ENCODE results near the gene CXCR5.
A peak's percentile ranks its signal among the peaks of the same experiment; 100 is the strongest.

The CXCR5 gene

DNA sequence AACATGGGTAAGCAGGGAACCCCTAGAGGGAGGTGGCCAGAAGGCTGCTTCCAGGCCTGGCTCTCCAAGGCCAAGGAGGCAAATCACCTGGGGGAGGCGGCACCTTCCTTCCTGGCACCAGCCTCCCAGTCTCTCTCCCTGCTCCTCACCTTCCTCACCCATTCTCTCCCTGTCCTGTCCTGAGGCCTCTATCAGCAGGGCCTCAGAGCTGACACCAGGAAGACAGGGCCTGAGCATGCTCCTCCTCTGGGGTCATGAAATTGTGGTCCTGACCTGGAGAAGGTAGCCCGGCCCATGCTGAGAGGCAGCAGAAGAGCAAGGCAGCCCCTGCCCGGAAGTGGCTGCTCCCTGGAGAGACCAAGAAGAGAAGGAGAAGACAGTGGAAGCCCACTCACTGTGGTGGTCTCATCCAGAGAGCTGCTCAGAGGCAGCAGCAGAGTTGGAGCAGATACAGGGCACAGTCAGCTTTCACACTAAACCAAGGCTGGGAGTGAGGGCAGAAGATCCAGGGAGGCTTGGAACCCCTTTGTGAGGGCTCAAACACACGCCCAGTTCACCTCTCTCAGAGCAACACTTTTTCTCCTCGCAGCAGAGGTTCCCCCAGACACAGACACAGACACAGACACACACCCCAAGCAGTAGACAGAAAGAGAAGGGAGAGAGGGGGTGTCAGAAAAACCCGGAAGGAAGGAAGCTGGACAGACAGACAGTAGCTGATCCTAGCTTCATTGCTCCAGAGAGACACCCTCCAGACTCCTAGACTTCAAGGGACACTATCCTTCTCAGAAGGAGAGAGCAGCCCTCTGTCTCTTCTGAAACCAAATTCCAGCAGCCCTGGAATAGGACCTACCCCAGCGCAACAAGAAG lies 40.3 kb downstream of the CXCR5 start:
- DNase-seq (ENCODE audit: insufficient read length, low spot score) = no peak
- TF ChIP-seq, protein P1, sequence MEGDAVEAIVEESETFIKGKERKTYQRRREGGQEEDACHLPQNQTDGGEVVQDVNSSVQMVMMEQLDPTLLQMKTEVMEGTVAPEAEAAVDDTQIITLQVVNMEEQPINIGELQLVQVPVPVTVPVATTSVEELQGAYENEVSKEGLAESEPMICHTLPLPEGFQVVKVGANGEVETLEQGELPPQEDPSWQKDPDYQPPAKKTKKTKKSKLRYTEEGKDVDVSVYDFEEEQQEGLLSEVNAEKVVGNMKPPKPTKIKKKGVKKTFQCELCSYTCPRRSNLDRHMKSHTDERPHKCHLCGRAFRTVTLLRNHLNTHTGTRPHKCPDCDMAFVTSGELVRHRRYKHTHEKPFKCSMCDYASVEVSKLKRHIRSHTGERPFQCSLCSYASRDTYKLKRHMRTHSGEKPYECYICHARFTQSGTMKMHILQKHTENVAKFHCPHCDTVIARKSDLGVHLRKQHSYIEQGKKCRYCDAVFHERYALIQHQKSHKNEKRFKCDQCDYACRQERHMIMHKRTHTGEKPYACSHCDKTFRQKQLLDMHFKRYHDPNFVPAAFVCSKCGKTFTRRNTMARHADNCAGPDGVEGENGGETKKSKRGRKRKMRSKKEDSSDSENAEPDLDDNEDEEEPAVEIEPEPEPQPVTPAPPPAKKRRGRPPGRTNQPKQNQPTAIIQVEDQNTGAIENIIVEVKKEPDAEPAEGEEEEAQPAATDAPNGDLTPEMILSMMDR (IDR thresholded peaks at IDR 0.05; ENCODE audit: insufficient read depth, missing control alignments) = no peak
- no peak for FAIRE-seq

DNA sequence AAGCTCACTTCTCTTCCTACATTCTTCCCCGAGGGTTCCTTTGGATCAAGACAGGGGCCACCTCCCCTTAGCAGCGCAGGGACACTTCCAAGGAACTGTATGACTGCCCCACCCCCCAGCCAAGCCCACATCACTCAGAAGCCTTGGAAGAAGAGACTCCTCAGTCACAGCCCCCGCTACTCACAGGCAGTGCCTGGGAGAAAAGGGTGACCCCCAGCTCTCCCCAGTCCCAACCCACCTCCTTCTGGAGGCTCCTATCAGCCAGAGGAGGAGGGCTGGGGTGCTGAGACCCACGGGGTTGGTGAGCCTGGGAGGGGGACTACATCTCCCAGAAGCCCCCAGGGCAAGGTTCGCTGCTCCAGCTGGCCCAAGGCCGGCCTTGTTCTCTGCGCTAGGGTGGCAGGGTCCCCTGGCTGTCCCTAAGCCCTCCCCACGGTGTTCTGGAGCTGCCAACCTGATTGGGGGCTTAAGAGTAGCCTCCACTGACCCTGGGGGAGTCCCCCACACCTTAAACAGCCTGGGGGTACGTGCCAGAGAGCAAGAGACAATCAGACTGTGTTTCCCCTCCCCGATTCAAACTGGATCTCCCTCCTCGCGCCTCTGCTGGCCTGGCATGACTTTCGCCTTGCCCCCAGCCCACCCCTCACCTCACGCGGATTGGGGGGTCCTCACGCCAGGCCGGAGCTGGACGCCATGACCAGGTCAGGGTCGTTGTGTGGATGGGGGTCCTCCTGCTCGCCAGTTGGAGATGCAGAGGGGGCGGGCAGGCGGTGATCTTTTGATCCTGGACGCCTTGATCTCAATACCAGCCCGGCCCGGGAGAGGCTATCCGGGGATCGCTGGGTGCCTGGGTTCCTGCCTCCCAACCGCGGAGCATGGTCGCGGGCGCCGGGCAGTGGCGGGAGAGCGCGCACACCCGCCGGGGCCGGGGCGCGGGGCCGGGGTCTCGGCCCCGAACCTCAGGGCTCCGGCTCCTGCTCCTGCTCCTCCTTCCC lies 41.2 kb downstream of the CXCR5 start:
- TF ChIP-seq, protein P1 (IDR thresholded peaks at IDR 0.05; ENCODE audit: insufficient read depth, missing control alignments) = no peak
- FAIRE-seq = no peak
- peak; percentile 90 for DNase-seq (ENCODE audit: insufficient read length, low spot score)

DNA sequence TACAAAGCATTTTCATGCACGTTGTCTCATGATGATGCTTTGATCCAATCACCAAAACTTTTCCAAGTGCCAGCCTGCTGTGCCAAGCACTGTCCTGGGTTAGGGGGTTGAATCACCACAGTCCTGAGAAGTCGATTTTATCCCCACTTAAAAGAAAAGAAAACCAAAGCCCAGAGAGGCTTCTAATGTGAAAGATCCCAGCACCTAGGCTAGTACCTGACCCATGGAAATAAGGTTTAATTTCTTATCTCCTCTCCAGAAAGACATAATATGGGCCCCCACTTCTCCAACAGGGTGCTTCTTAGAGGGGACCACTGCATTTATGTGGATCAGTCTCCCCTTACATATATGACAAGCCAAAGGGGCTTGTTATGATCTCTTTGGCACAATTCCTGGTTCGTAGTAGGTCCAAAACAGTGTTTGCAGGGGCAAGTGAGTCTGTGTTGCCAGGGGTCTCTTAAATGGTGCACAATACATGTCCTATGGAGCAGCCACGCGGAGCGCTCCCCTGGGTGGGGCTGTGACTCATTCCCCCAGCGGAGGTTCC lies 43.9 kb downstream of the CXCR5 start:
- TF ChIP-seq, protein P1 (IDR thresholded peaks at IDR 0.05; ENCODE audit: insufficient read depth, missing control alignments) = no peak
- DNase-seq (ENCODE audit: insufficient read length, low spot score) (no peak), FAIRE-seq (no peak)

DNA sequence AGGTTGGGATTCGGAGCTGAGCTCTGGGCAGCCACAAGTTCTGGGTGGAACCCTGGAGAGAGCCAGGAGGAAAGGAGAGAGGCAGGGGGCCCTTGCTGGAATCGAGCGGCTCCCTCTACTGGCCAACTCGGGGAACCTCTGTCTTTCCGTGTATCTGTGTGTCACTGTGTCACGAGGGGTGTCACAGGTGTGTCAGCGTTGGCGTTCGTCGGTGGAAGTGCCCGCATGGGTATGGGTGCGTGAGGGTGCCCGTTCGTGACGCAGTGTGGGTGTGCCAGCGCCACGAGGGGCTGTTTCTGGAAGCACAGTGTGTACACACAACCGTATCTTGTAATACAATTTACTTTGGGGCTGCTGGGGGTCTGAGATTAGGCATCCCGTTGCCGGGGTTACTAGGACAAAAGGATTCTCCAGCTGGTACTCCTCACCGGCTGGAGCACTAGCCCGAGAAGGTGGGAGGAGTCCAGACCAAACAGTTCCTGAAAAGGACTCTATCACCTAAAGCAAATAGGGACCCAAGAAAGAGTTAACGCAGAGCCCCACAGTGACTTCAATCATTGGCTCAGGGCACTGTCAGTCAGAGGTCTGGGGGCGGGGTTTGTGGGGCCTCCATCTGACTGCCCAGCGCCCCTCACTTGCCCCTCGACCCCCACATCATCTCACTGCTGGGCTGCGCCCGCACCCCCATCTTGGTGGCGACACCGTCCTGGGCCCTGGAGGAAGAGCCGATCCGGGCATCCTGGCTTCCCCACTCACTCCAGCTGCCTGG lies 44.6 kb downstream of the CXCR5 start:
- FAIRE-seq = no peak
- TF ChIP-seq, protein P1 (IDR thresholded peaks at IDR 0.05; ENCODE audit: insufficient read depth, missing control alignments) = peak; percentile 81
- peak; percentile 88 for DNase-seq (ENCODE audit: insufficient read length, low spot score)

DNA sequence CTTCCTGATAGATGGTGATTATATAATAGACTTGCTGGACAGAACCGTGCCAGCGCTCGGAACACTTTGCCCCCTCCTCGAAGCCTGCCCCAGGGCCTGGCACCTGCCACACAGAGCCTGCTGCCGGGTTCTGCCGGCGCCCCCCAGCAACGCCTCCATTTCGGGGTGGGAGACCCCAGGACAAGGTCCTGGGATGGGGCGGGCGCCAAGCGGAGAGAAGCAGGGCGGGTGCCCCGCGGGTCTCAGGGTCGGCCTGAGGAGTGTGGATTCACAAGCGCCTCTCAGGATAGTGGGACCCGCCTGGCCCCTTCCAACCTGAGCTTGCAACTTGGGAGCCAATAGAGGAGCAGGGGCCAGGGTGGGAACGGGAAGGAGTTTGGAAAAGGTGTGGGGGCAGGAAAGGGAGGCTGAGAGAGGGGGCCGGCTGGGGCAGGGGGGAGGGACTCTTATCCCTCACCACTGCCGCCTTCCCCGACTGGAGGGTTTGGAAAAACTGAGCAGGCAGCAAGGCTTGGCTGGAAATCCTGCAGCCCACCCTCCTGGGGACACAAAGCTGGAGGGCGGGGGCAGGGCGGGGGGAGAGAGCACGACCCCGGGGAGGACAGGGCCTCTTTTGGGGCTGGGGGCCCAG lies 45.3 kb downstream of the CXCR5 start:
- no peak for FAIRE-seq
- TF ChIP-seq, protein P1 (IDR thresholded peaks at IDR 0.05; ENCODE audit: insufficient read depth, missing control alignments) = no peak
- DNase-seq (ENCODE audit: insufficient read length, low spot score) = no peak

DNA sequence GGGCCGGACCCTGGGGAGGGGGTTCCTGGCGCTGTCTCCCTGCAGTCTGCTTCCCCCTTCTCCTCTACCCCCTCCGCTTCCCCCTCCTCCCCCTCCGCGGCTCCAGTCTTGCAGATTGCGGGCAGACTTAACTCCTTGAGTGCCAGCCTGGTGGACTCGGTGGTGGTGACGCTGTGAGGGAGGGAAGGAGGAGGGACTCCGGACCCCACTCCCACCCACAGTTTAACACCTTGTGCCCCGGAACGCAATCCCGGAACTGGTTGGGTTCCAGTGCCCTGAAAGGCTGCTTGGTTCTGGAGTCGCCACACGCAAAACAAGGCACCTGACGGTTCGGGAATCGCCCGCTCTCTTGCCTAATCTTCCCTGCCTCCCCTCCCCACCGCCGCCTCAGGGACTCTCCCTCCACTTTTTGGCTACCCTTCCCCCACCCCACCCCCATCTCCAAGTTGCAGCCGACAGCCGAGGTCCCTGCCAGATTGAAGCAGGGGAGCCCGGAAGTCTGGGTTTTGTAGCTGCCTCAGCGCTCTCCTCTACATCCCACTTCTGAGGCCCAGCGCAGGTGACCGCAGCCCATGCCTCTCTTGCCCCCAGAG lies 45.9 kb downstream of the CXCR5 start:
- FAIRE-seq (no peak), DNase-seq (ENCODE audit: insufficient read length, low spot score) (no peak)
- TF ChIP-seq, protein P1 (IDR thresholded peaks at IDR 0.05; ENCODE audit: insufficient read depth, missing control alignments) = no peak

All from D721Med (cell line).